HepG2 (cell line): ENCODE measurements around the gene C3orf22. TPM values are rescaled to one million over a fixed set of nuclear protein-coding genes. Genes with fewer than 3 reads are reported as not detected.

Experiments used
- CBFB ChIP-seq: sonication (generic); formaldehyde crosslinking; IDR thresholded peaks from 2 replicates; pipeline ENCODE4 v1.4.0; 2020; ENCODE audit warnings: missing genetic modification reagents
- CCAR2 ChIP-seq: fragments of 200-400 bp; formaldehyde crosslinking; optimal IDR thresholded peaks from 2 replicates; pipeline ENCODE3; 2018; ENCODE audit warnings: low read depth, mild to moderate bottlenecking, low read length, moderate library complexity
- FOSL2 ChIP-seq: sonication (generic); formaldehyde crosslinking; IDR thresholded peaks from 2 replicates; pipeline ENCODE4 v1.4.0; 2020; ENCODE audit warnings: missing genetic modification reagents
- KIAA2018 ChIP-seq: sonication (generic); formaldehyde crosslinking; IDR thresholded peaks from 2 replicates; pipeline ENCODE4 v1.5.0; 2020; ENCODE audit warnings: mild to moderate bottlenecking, missing genetic modification reagents, borderline replicate concordance
- KLF15 ChIP-seq: sonication (generic); formaldehyde crosslinking; IDR thresholded peaks from 2 replicates; pipeline ENCODE4 v1.8.1; 2023; ENCODE audit warnings: borderline replicate concordance, mild to moderate bottlenecking, inconsistent platforms, missing genetic modification reagents, mixed read lengths
- MED8 ChIP-seq: sonication (generic); formaldehyde crosslinking; IDR thresholded peaks from 2 replicates; pipeline ENCODE4 v1.8.1; 2023; ENCODE audit warnings: mild to moderate bottlenecking, missing genetic modification reagents; ENCODE audit not compliant: insufficient replicate concordance
- RARG ChIP-seq: sonication (generic); formaldehyde crosslinking; IDR thresholded peaks from 2 replicates; pipeline ENCODE4 v1.4.0; 2020; ENCODE audit warnings: low read depth, mild to moderate bottlenecking, missing genetic modification reagents
- REPIN1 ChIP-seq: sonication (generic); formaldehyde crosslinking; IDR thresholded peaks from 2 replicates; pipeline ENCODE4 v1.8.0; 2022; ENCODE audit warnings: missing genetic modification reagents, low read depth, mild to moderate bottlenecking, borderline replicate concordance
- SP2 ChIP-seq: sonication (generic); formaldehyde crosslinking; IDR thresholded peaks from 2 replicates; pipeline ENCODE4 v1.5.1; 2020; ENCODE audit warnings: mild to moderate bottlenecking, missing genetic modification reagents
- ZC3H13 ChIP-seq: sonication (generic); formaldehyde crosslinking; IDR thresholded peaks from 2 replicates; pipeline ENCODE4 v1.8.1; 2023; ENCODE audit warnings: mild to moderate bottlenecking, missing genetic modification reagents, moderate library complexity
- ZKSCAN1 ChIP-seq: fragments of 150-350 bp; IDR thresholded peaks from 2 replicates; pipeline ENCODE4 v1.6.1; 2014; ENCODE audit warnings: low read length
- ZNF142 ChIP-seq: sonication (generic); formaldehyde crosslinking; IDR thresholded peaks from 2 replicates; pipeline ENCODE4 v1.4.0; 2020; ENCODE audit warnings: missing genetic modification reagents
- ZNF317 ChIP-seq: sonication (generic); formaldehyde crosslinking; IDR thresholded peaks from 2 replicates; pipeline ENCODE4 v1.5.0; 2020; ENCODE audit warnings: mild to moderate bottlenecking, missing genetic modification reagents
- ZNF597 ChIP-seq: sonication (generic); formaldehyde crosslinking; IDR thresholded peaks from 2 replicates; pipeline ENCODE4 v1.5.0; 2020; ENCODE audit warnings: missing genetic modification reagents
- ZNF879 ChIP-seq: sonication (generic); formaldehyde crosslinking; IDR thresholded peaks from 2 replicates; pipeline ENCODE4 v1.8.1; 2023; ENCODE audit warnings: missing genetic modification reagents
- polyA plus RNA-seq, 8 experiments: library from polyadenylated mRNA; depleted of rRNA in 3 of 8; stranded (reverse) in 7 of 8; unstranded in 1 of 8; fragments of >200 nt; fragmentation: Illumina TruSeq in 4 of 8; extraction: Trizol in 4 of 8; gene quantifications; 2 replicates each; pipeline versions ENCODE4 v1.2.1 to v1.2.3, GENCODE V29; 2011 to 2016; ENCODE audit warnings: low read depth in 4 of 8, missing spikeins in 1 of 8, mixed read lengths in 1 of 8; ENCODE audit not compliant: insufficient read depth in 1 of 8
- total RNA-seq, 5 experiments: library from RNA; depleted of rRNA; stranded (reverse); fragments of >200 nt; fragmentation: Illumina TruSeq; extraction: Trizol; gene quantifications; 2 replicates each; pipeline ENCODE4 v1.2.3, GENCODE V29; 2016; ENCODE audit warnings: low read depth in 1 of 5

The C3orf22 gene
- total and polyA plus RNA-seq, 2 of the 13 experiments (the other 11 are each of a cell fraction or from before 2014, with no cell fraction given) = not detected

GRCh38 chr3:126517291-126517951, 41.3 kb downstream of the C3orf22 start, which contains the start of gene UROC1 (continued):
- TF ChIP-seq ZNF142 (CRISPR knock-in tag) (no peak), ZNF879 (CRISPR knock-in tag) (no peak), FOSL2 (no peak), CCAR2 (no peak), ZC3H13 (CRISPR knock-in tag) (no peak), CBFB (no peak), REPIN1 (0 out of 2 replicates have a peak, but pooled peaks have one; percentile 45), SP2 (CRISPR knock-in tag) (no peak), ZNF597 (CRISPR knock-in tag) (no peak), ZKSCAN1 (no peak), RARG (CRISPR knock-in tag) (no peak), KLF15 (CRISPR knock-in tag) (no peak), ZNF317 (CRISPR knock-in tag) (no peak; the same call in 1 of the 2 replicates), MED8 (no peak), KIAA2018 (no peak)
